ENCODE data around the gene TMEM50A.
"Not testable (repeated sequence)": the region's sequence is repeated elsewhere in the genome, so short reads cannot be mapped to it uniquely, and the experiment has no call there.

GRCh38 chr1:25397549-25397948, 59.4 kb downstream of the TMEM50A start:
- not testable (repeated sequence) for TF ChIP-seq CTCF, POLR2A (IDR thresholded peaks at IDR 0.05)

All from lower leg skin (tissue), 3 donors.